AG08395 (cell line): ENCODE measurements around the gene FCHSD2.
A peak's percentile ranks its signal among the peaks of the same experiment; 100 is the strongest.
"Not testable (repeated sequence)": the region's sequence is repeated elsewhere in the genome, so short reads cannot be mapped to it uniquely, and the experiment has no call there.

Experiments
- DNase-seq: peaks from one replicate; pipeline ENCODE4 v3.0.0; 2012; ENCODE audit warnings: mixed read lengths, low spot score

FCHSD2 gene

GRCh38 chr11:72867970-72868369 is 274.1 kb downstream of the FCHSD2 start:
- no peak for DNase-seq

GRCh38 chr11:72864702-72865655 is 277.1 kb downstream of the FCHSD2 start:
- peak; percentile 47 for DNase-seq

- no peak for DNase-seq
Measured at GRCh38 chr11:72863916-72864315, 278.2 kb downstream of the FCHSD2 start.

DNA sequence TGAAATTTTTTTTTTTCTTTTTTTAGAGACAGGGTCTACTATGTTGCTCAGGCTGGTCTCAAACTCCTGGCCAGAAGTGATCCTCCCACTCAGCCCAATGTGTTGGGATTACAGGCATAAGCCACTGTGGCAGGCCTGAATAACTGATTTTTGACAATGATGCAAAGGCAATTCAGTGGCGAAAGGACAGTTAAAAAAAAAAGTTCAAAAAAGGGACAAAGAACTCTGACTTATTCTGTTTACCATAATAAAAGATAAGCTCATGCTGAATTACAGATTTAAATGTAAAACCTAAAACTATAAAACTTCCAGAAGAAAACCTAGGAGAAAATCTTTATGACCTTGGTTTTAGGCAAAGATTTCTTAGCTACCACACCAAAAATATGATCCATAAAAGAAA is 279.0 kb downstream of the FCHSD2 start:
- no peak for DNase-seq

GRCh38 chr11:72860592-72860991 is 281.5 kb downstream of the FCHSD2 start:
- DNase-seq: no peak

GRCh38 chr11:72860010-72860409 is 282.1 kb downstream of the FCHSD2 start:
- DNase-seq: no peak

DNA sequence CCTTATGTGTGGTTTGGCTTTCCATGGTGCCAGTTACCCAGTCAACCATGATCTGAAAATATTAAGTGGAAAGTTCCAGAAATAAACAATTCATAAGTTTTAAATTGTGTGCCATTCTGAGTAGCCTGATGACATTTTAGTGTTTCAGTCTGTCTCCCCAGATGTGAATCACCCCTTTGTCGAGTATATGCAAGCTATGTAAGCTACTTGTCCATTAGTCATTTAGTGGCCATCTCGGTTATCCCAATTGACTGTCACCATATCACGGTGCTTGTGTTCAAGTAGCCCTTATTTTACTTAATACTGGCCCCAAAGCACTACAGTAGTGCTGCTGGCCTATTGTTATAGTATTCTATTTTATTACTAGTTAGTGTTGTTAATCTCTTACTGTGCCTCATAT is 283.0 kb downstream of the FCHSD2 start:
- no peak for DNase-seq

DNA sequence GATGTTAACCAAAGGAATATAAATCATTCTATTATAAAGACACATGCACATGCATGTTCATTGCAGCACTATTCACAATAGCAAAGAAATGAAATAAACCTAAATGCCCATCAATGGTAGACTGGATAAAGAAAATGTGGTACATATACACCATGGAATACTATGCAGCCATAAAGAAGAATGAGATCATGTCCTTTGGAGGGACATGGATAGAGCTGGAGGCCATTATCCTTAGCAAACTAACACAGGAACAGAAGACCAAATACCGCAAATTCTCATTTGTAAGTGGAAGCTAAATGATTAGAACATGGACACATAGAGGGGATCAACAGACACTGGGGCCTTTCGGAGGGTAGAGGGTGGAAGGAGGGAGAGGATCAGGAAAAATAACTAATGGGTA is 283.9 kb downstream of the FCHSD2 start:
- DNase-seq: not testable (repeated sequence)

DNA sequence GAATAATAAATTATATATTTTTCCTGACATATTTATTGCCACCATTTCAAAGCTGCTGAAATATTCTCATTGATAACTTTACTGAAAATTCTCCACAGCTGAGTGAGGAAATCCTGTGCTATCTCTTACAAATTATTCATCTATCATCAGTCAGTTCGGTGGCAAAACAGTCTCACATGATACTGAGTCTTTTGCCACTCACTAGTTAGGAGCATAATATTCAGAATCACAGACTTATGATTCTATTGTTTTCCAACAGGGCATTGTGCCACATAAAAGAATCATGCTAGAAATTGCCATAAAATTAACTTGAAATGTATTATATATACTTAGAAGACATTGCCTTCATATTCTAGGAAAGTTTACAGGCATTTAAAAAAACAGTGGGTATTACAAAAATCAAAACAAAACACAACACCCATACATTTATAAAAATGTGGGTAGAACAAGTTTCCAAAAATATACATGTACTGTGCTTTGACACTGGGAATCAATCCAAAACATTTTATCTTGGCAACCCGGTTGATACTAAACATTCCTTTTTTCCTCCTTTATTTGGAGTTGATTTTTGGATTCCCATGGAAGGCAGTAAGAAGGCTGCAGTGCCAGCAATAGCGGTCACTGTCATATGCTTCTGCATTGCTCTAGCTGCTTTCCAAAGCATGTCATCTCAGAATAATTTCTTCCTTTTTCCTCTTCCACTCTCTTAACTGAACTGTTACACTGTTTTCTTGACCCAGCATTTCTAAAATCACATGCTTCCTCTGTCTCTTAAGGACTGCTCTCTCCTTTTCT is 285.4 kb downstream of the FCHSD2 start:
- DNase-seq: no peak

GRCh38 chr11:72856065-72856464 is 286.1 kb downstream of the FCHSD2 start:
- no peak for DNase-seq

DNA sequence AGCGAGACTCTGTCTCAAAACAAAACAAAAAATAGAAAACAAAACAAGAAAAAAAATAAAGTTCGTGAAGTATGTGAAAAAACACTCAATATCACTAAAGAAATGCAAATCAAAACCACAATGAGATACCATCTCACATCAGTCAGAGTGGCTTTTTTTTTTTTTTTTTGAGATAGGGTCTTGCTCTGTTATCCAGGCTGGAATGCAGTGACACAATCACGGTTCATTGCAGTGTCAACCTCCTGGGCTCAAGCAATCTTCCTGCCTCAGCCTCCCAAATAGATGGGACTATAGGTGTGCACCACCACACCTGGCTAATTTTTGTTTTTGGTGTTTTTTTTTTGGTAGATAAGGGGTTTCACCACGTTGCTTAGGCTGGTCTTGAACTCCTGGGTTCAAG is 290.4 kb downstream of the FCHSD2 start:
- no peak for DNase-seq

DNA sequence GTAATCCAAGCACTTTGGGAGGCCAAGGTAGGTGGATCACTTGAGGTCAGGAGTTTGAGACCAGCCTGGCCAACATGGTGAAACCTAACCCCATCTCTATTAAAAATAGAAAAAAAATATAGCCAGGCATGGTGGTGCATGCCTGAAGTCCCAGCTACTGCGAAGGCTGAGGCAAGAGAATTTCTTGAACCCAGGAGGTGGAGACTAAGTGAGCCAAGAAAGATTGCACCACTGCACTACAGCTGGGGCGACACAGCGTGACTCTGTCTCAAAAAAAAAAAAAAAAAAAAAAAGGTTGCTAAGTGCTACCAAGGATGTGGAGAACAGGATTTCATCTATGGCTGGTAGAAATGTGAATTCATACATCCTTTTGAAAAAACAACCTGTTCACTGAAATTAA is 291.3 kb downstream of the FCHSD2 start:
- DNase-seq: no peak

- DNase-seq: peak; percentile 41
Measured at GRCh38 chr11:72848846-72849466, 293.2 kb downstream of the FCHSD2 start.

DNA sequence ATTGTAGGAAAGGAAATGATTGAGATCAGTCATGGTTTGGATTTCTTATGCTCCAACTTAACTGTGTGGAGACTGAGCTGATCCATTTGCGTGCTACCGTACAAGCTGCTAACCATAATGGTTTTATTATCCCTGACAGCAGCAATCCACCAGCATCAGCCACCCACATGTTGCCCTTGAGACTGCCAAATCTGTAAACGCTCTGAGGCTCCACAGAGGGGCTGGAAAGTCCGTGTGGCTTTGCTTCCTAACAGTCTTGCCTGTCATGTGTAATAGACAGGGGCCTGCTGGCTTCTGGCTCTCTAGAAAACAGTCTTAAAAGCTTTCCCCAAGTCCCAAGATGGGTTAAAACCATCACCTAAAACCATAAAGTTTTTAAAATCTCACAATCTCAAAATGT is 297.8 kb downstream of the FCHSD2 start:
- peak; percentile 64 for DNase-seq

DNA sequence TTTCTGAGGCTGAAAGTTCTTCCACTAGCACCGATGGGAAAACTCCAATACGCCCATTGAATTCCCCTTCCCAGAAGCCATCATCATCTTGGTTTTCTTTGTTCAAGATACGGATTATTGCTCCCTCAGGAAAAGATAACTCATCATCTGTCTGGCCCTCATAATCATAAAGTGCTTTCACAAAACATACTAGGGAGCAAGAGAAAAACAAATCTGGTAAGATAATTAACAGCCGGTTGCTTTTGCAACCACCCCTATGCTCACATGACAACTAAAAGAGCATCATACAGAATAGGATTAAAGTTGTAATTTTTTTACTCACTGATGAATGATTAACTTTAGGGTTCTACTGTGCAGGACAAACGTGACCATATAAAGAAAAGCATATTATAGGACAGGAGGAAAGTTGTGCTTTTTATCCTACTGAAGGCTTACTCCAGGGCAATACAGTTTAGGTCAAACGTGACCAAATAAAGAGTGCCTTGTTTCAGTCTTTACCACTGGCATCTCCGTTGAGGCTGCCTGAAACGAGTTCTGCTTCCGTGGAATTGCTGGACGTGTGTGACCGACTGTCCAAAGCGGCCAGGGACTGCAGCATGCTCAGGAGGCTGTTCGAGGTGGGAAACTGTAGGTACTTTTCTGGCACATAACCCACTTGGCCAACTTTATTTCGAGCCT is 299.3 kb downstream of the FCHSD2 start:
- no peak for DNase-seq

DNA sequence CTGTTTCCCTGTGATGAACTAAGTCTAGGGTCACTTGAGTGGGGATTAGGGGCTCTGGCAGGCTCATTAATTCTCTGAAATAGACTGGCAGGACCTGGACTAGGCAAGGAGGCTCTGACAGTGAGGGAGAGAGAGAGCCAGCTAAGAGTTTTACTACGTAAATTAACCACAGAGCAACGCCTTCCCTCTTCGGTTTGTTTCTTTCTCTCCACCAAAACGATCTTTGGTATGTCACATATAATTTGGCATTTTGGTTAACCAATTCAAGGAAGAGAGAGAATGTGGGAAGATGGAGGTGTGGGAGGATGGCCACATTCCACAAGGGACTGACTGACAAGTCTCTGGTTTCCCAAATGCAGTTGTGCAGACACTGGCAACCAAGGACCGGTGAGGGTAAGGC is 300.0 kb downstream of the FCHSD2 start:
- DNase-seq: no peak

GRCh38 chr11:72841397-72841796 is 300.7 kb downstream of the FCHSD2 start:
- DNase-seq: no peak

- DNase-seq: peak; percentile 69
Measured at GRCh38 chr11:72840780-72841179, 301.3 kb downstream of the FCHSD2 start.

GRCh38 chr11:72838691-72839305 is 303.3 kb downstream of the FCHSD2 start:
- DNase-seq: no peak

DNA sequence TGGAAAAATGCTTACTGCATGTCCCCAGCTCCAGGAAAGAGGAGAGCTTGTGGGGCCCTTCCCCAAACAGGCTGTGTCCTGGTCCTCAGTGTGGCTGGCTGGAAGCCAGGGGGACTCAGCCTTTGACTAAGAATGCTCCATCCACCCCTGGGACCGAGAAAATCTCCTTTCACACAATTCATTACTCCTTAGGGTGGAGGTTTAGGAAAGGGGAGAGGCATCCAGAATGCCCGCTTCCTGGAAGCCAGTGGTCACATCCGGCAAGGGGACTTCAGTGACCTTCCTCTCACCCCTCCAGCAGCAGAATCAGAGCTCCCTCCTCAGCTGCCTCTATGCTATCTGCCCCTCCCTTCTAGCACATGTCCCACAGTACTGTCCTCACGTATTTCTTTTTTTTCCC is 306.0 kb downstream of the FCHSD2 start:
- DNase-seq: no peak

- no peak for DNase-seq
Measured at GRCh38 chr11:72834905-72835304, 307.2 kb downstream of the FCHSD2 start.
